GM18511 (cell line): ENCODE data around the gene SDHB.
"Not testable (repeated sequence)": the region's sequence is repeated elsewhere in the genome, so short reads cannot be mapped to it uniquely, and the experiment has no call there.

Experiments
- ATAC-seq: cut with Tn5 transposase; IDR thresholded peaks from one replicate; pipeline ENCODE4 v1.9.1; 2021; ENCODE audit warnings: mild to moderate bottlenecking, moderate library complexity; ENCODE audit not compliant: unreplicated experiment

The SDHB gene

GRCh38 chr1:17075470-17076255, 21.8 kb upstream of the SDHB start:
- ATAC-seq: no peak

DNA sequence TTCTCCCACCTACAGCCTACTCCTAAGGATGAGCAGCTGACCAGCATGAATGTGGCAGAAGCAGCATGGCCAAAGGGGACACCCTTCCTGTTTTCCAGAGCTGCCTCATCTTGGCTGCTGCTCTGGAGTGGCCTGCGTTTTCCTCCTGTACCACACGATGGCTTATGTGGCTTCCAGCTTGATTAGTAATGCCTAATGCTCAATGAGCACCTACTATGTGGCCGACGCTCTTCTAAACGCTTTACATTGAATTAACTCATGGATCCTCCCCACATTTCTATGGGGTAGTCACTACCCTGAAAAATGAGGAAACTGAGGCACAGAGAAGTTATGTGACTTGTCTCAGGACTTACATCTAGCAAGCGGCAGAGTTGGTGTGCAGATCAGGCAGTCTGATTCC, 18.0 kb upstream of the SDHB start:
- no peak for ATAC-seq

- no peak for ATAC-seq
Observed at GRCh38 chr1:17070163-17070525, 16.3 kb upstream of the SDHB start.

- no peak for ATAC-seq
Observed at GRCh38 chr1:17069452-17070162, 15.8 kb upstream of the SDHB start.

- no peak for ATAC-seq
Observed at GRCh38 chr1:17068789-17069188, 15.0 kb upstream of the SDHB start.

DNA sequence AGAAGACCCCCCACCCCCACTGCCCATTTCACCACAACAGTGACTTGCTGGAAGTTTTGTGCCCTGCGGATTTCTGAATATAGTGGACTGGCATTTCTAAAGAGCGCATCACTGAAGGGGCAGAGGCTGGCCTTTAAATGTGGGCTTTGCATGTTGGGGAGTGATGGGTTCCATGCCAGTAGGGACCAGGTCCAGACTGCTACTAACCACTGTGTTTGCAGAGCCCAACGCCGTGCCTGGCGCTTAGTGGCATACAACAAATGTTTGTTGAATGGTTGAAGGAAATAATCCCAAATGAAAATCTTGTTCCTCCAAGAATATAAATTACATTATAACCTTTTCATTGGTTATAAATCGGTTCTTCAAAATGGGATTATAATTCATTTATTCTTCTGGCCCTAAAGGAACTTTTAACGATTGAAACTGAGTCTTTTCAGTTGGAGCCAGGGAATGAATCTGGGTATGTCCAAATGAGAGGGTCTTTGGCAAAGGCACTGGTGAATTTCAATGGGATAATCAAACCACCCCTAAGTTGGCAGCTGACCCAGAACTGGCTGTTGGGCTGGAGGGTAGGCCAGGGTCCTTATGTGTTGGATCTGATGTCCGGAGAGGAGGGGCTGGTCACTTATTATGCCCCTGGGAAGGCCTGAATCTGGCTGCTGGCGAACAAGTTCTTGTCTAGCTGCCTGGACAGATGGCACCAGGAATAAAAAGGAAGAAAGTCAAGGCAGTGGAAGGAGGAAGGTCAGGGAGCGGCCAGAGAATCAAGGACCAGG, 13.8 kb upstream of the SDHB start:
- no peak for ATAC-seq

DNA sequence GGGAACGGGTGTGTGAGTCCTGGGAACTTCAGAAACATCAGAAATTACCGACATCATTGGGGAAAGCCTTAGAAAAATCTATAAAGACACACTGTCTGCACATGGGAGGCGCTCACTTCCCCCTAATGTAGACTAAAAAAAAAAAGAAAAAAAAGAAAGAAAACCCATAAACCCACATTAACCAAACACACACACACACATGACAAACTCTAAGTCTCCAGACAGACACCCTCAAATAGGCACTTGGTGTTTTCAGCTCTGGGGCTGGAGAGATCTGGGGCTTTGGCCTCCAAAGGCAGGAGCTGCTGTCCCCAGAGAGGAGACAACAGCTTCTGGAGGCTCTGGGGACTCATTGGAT, 13.2 kb upstream of the SDHB start:
- no peak for ATAC-seq

DNA sequence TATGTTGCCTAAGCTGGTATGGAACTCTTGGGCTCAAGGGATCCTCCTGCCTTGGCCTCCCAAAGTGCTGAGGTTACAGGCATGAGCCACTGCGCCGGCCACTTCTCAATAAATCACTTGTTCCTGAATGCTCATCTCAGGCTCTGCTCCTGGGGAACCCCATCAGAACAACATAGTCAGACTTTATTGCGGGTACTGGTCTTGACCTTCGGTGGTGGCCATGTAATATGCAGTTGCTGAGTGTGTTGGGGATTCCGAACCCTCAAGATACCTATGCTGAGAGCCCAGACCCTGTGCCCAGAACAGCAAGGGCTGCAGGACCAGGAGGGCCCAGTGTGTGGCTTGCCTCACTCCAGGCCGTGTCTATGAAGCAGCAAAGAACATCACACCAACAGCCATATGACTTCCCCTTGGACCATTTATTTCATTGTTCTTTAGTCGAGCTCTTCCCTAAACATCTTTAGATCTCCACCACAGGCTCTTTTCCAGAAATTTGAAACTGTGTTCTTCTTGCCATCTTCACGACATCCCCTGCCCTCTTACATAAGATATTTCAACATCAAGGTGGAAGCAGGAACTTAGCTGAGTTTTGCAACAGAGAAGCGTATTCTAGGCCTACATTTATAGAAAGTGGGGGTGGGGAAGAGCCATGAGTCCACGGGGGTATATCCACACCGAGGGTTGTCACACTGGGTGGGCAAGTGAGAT, 12.7 kb upstream of the SDHB start:
- ATAC-seq: no peak

- ATAC-seq: no peak
Observed at GRCh38 chr1:17065666-17066065, 11.8 kb upstream of the SDHB start.

DNA sequence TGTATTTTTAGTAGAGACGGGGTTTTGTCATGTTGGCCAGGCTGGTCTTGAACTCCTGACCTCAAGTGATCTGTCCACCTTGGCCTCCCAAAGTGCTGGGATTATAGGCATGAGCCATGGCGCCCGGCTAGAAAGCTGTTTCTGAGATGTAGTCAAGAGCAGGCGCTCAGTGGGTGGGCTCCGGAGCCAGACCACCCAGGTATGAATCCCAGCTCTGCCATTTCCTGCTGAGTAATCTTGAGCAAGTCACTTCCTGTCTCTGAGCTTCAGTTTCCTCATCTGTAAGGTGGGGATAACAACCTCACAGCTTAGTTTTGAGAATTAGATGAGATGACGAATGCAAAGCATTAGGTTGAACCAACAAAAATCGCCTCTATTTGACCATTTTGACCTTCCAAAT, 8.9 kb upstream of the SDHB start:
- not testable (repeated sequence) for ATAC-seq

DNA sequence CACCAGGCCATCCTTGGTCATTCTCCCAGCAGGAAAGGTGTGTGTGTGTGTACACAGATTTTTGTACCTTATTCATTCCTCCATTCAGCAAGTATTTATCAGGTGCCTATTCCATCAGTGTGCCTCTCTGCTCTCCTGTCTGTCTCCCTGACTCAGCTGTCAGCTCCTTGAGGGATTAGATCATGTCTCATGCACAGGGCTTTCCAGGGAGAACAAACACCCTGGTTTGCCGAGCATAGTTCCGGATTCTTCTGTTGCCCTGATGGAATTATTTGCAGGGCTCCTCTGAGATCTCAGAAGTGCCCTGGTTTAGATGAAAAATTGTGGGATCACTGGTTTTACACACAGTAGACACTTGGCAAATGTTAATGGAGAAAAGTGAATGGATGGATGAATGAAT, 8.1 kb upstream of the SDHB start:
- ATAC-seq: no peak

- no peak for ATAC-seq
Observed at GRCh38 chr1:17061486-17061885, 7.7 kb upstream of the SDHB start.

DNA sequence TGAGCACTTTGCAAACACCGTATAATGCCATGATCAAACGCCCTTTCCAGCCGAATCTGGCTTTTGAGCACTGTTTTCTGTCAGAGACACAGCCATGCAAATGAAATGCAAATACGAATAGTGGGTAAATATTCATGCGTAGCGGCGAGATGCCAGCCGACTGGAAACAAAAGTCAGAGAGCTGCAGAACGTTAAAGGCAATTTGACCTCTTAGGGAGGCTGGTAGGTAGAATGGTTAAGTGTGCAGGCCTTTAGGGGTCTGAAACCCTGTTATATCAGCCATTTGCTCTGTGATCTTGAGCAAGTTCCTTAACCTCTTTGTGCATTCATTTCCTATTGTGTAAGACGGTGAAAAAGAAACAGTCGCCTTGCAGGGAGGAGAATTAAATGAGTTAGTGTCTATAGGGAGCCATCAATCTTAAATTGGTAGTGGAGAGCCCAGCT, 6.5 kb upstream of the SDHB start:
- ATAC-seq: no peak

GRCh38 chr1:17059391-17060305, 5.8 kb upstream of the SDHB start:
- ATAC-seq: no peak

GRCh38 chr1:17056551-17056950, 2.7 kb upstream of the SDHB start:
- ATAC-seq: no peak

GRCh38 chr1:17055801-17056200, 2.0 kb upstream of the SDHB start:
- ATAC-seq: no peak

GRCh38 chr1:17053086-17053684, 647 bp downstream of the SDHB start:
- no peak for ATAC-seq

GRCh38 chr1:17052641-17053040, 1.2 kb downstream of the SDHB start:
- ATAC-seq: no peak

- ATAC-seq: no peak
Observed at GRCh38 chr1:17052038-17052437, 1.8 kb downstream of the SDHB start.

DNA sequence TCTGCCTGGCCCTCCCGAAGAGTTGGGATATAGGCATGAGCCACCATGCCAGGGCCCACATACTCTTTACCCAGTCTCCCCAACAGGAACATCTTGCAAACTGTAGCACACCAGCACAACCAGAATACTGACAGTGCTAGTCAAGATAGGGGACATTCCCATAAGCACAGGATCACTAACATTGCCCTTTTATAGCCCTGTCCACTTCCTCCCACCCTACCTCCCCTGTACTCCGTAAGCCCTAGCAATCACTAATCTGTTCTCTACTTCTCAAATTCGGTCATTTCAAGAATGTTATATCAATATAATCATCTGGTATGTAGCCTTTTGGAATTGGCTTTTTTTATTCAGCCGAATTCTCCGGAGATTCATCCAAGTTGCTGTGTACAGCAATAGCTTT, 5.9 kb downstream of the SDHB start:
- ATAC-seq: no peak
